K562 (cell line): Measurements from ENCODE around the gene CD151. TPM values are rescaled to one million over a fixed set of nuclear protein-coding genes. Genes with fewer than 3 reads are reported as not detected.

ENCODE experiments used
- CBX5 ChIP-seq: IDR thresholded peaks from 2 replicates; pipeline ENCODE4 v1.6.1; 2014; ENCODE audit warnings: low read depth, borderline replicate concordance
- CHCHD3 ChIP-seq: fragments of 250-450 bp; sonication (Bioruptor Pico); IDR thresholded peaks from 2 replicates; pipeline ENCODE4 v2.1.2; 2022; ENCODE audit warnings: mild to moderate bottlenecking
- CREM ChIP-seq: IDR thresholded peaks from 2 replicates; pipeline ENCODE4 v1.6.1; 2014; ENCODE audit warnings: antibody characterized with exemption, low read depth
- GTF2E2 ChIP-seq: fragments of 200-800 bp; sonication (Bioruptor generic); IDR thresholded peaks from 2 replicates; pipeline ENCODE4 v1.6.1; 2016; ENCODE audit warnings: missing genetic modification characterization, missing compliant biosample characterization
- HDAC1 ChIP-seq, 2 experiments: fragments of 450-650 bp; IDR thresholded peaks; 2 replicates each; pipeline ENCODE4 v1.6.1; 2016 to 2017; ENCODE audit warnings: inconsistent platforms in 1 of 2, mild to moderate bottlenecking in 1 of 2, moderate library complexity in 1 of 2
- HMG20A ChIP-seq: fragments of 450-650 bp; formaldehyde crosslinking; conservative IDR thresholded peaks from 2 replicates; pipeline ENCODE4 v1.4.0; 2020; ENCODE audit warnings: mild to moderate bottlenecking, mixed read lengths
- HNRNPL ChIP-seq: fragments of 200-400 bp; formaldehyde crosslinking; IDR thresholded peaks from 2 replicates; pipeline ENCODE4 v1.6.1; 2017; ENCODE audit warnings: low read depth, mild to moderate bottlenecking, low read length
- KAT7 ChIP-seq: sonication (generic); formaldehyde crosslinking; IDR thresholded peaks from 2 replicates; pipeline ENCODE4 v1.8.0; 2022; ENCODE audit warnings: missing genetic modification reagents, mild to moderate bottlenecking, borderline replicate concordance
- KDM4B ChIP-seq, 2 experiments: fragments of 450-650 bp in 1 of 2; sonication (generic) in 1 of 2; IDR thresholded peaks; 2 replicates each; pipeline ENCODE4 v1.6.1; 2016 to 2017; ENCODE audit warnings: borderline replicate concordance in 2 of 2, antibody characterized with exemption in 1 of 2, low read depth in 1 of 2, mild to moderate bottlenecking in 1 of 2
- L3MBTL2 ChIP-seq: fragments of 450-650 bp; IDR thresholded peaks from 2 replicates; pipeline ENCODE4 v1.6.1; 2016; ENCODE audit warnings: mild to moderate bottlenecking, moderate library complexity
- PHB2 ChIP-seq: fragments of 450-650 bp; IDR thresholded peaks from 2 replicates; pipeline ENCODE4 v1.6.1; 2017; ENCODE audit warnings: low read depth
- RFX7 ChIP-seq: fragments of 250-450 bp; sonication (Bioruptor Pico); IDR thresholded peaks from 2 replicates; pipeline ENCODE4 v1.5.1; 2021; ENCODE audit warnings: mild to moderate bottlenecking
- SIX5 ChIP-seq, 2 experiments: IDR thresholded peaks; 2 replicates each; pipeline ENCODE4 v1.6.1; 2011; ENCODE audit warnings: low read length in 2 of 2, borderline replicate concordance in 1 of 2, low read depth in 1 of 2, mild to moderate bottlenecking in 1 of 2, moderate library complexity in 1 of 2; ENCODE audit not compliant: insufficient read depth in 1 of 2
- STAG1 ChIP-seq: sonication (generic); formaldehyde crosslinking; IDR thresholded peaks from 2 replicates; pipeline ENCODE4 v1.5.0; 2020; ENCODE audit warnings: missing genetic modification reagents, borderline replicate concordance
- TAL1 ChIP-seq: fragments of 450-650 bp; IDR thresholded peaks from 2 replicates; pipeline ENCODE4 v1.6.1; 2016; ENCODE audit warnings: mild to moderate bottlenecking
- ZNF76 ChIP-seq: fragments of 250-450 bp; sonication (Bioruptor Pico); IDR thresholded peaks from 2 replicates; pipeline ENCODE4 v1.4.0; 2020; ENCODE audit warnings: mild to moderate bottlenecking, moderate library complexity, borderline replicate concordance
- ZNF778 ChIP-seq: fragments of 450-650 bp; formaldehyde crosslinking; IDR thresholded peaks from 2 replicates; pipeline ENCODE4 v1.4.0; 2020; ENCODE audit warnings: mild to moderate bottlenecking, moderate library complexity
- polyA plus RNA-seq, 8 experiments: library from polyadenylated mRNA; depleted of rRNA in 4 of 8; stranded (reverse) in 5 of 8; unstranded in 3 of 8; fragments of >200 nt; fragmentation: Nextera tagmentation in 2 of 8; fragmentation: Illumina TruSeq in 1 of 8; extraction: Ambion mirVana in 2 of 8; extraction: Trizol in 1 of 8; gene quantifications; 2 replicates each; pipeline versions ENCODE4 v1.2.1 to v1.2.3, GENCODE V29; 2011 to 2014; ENCODE audit warnings: inconsistent platforms in 1 of 8, missing spikeins in 1 of 8
- total RNA-seq, 7 experiments: library from RNA; depleted of rRNA in 6 of 7; stranded (reverse); fragments of >200 nt in 6 of 7; fragmentation: Illumina TruSeq in 2 of 7; extraction: Trizol in 2 of 7; gene quantifications; 2 replicates each; pipeline versions ENCODE4 v1.2.1 to v1.2.3, GENCODE V29; 2011 to 2021; ENCODE audit warnings: low replicate concordance in 1 of 7
- TF ChIP-seq, protein P1 (sequence below): sonication (generic); formaldehyde crosslinking; IDR thresholded peaks from 2 replicates; pipeline ENCODE4 v1.8.0; 2022; ENCODE audit warnings: missing genetic modification reagents, mild to moderate bottlenecking, borderline replicate concordance
- TF ChIP-seq, protein P2 (sequence below), 2 experiments: fragments of 250-450 bp in 1 of 2; fragments of 450-650 bp in 1 of 2; sonication (Bioruptor Pico) in 1 of 2; IDR thresholded peaks; 2 replicates each; pipeline versions ENCODE4 v1.6.1 to v1.8.0; 2016 to 2021; ENCODE audit warnings: mild to moderate bottlenecking in 2 of 2, moderate library complexity in 2 of 2, missing compliant biosample characterization in 1 of 2, missing genetic modification characterization in 1 of 2
- TF ChIP-seq, protein P3 (sequence below): fragments of 200-800 bp; sonication (Bioruptor generic); IDR thresholded peaks from 2 replicates; pipeline ENCODE4 v1.6.1; 2016; ENCODE audit warnings: missing genetic modification characterization, missing compliant biosample characterization

Gene CD151
- total and polyA plus RNA-seq, 9 of the 15 experiments (the other 6 are each of a cell fraction or from before 2014, with no cell fraction given) = 2.3 to 187 (median 140) TPM

DNA sequence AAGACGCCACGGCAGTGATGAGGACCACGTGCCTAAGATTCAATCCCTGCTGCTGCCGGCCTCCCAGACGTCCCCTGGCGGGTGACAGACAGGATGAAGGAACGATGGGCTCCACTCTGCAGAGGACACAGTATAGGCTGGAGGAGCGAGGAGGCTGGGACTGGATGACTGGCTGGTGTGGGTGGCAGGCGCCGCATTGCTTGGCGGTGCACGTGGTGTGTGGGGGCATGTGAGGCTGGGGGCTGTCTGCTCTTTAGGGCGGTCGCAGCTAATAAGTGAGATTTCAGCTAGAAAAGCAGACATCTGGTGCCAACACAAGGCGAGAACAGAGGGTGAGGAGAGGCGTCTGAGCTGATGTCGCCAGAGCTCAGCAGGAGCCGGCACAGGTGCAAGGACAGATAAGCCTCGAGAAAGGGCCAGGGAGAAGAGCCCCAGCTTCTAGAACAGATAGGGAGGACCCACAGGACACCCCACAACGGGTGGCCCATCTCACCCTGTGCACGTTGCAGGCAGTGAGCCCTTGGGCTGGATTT lies 43.1 kb downstream of the CD151 start (continued):
- TF ChIP-seq, protein P1, sequence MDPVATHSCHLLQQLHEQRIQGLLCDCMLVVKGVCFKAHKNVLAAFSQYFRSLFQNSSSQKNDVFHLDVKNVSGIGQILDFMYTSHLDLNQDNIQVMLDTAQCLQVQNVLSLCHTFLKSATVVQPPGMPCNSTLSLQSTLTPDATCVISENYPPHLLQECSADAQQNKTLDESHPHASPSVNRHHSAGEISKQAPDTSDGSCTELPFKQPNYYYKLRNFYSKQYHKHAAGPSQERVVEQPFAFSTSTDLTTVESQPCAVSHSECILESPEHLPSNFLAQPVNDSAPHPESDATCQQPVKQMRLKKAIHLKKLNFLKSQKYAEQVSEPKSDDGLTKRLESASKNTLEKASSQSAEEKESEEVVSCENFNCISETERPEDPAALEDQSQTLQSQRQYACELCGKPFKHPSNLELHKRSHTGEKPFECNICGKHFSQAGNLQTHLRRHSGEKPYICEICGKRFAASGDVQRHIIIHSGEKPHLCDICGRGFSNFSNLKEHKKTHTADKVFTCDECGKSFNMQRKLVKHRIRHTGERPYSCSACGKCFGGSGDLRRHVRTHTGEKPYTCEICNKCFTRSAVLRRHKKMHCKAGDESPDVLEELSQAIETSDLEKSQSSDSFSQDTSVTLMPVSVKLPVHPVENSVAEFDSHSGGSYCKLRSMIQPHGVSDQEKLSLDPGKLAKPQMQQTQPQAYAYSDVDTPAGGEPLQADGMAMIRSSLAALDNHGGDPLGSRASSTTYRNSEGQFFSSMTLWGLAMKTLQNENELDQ (CRISPR knock-in tag) = no peak
- TF ChIP-seq KDM4B (IDR thresholded peaks at IDR 0.05; ENCODE audit: borderline replicate concordance in 2 of 2, low read depth in 1 of 2) (no peak), HDAC1 (IDR thresholded peaks at IDR 0.05) (peak in 1 of 2 experiments; percentile 65; a peak in 2 of 4 replicates), ZNF76 (CRISPR knock-in tag) (no peak), ZNF778 (CRISPR knock-in tag) (no peak), KAT7 (0 out of 2 replicates have a peak, but pooled peaks have one; percentile 42), TAL1 (peak; percentile 95), HMG20A (CRISPR knock-in tag) (no peak), CHCHD3 (no peak), CBX5 (no peak), PHB2 (peak; percentile 83), L3MBTL2 (peak; percentile 87), HNRNPL (no peak), SIX5 (IDR thresholded peaks at IDR 0.05; ENCODE audit: borderline replicate concordance in 1 of 2, insufficient read depth in 1 of 2, low read depth in 1 of 2, low read length in 2 of 2) (no peak), CREM (peak; percentile 41), RFX7 (CRISPR knock-in tag) (no peak), GTF2E2 (tag) (no peak), STAG1 (CRISPR knock-in tag) (no peak)
- TF ChIP-seq, protein P2, sequence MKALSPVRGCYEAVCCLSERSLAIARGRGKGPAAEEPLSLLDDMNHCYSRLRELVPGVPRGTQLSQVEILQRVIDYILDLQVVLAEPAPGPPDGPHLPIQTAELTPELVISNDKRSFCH (CRISPR knock-in tag; IDR thresholded peaks at IDR 0.05) = no peak
- TF ChIP-seq, protein P2 (tag; IDR thresholded peaks at IDR 0.05) = no peak
- TF ChIP-seq, protein P3, sequence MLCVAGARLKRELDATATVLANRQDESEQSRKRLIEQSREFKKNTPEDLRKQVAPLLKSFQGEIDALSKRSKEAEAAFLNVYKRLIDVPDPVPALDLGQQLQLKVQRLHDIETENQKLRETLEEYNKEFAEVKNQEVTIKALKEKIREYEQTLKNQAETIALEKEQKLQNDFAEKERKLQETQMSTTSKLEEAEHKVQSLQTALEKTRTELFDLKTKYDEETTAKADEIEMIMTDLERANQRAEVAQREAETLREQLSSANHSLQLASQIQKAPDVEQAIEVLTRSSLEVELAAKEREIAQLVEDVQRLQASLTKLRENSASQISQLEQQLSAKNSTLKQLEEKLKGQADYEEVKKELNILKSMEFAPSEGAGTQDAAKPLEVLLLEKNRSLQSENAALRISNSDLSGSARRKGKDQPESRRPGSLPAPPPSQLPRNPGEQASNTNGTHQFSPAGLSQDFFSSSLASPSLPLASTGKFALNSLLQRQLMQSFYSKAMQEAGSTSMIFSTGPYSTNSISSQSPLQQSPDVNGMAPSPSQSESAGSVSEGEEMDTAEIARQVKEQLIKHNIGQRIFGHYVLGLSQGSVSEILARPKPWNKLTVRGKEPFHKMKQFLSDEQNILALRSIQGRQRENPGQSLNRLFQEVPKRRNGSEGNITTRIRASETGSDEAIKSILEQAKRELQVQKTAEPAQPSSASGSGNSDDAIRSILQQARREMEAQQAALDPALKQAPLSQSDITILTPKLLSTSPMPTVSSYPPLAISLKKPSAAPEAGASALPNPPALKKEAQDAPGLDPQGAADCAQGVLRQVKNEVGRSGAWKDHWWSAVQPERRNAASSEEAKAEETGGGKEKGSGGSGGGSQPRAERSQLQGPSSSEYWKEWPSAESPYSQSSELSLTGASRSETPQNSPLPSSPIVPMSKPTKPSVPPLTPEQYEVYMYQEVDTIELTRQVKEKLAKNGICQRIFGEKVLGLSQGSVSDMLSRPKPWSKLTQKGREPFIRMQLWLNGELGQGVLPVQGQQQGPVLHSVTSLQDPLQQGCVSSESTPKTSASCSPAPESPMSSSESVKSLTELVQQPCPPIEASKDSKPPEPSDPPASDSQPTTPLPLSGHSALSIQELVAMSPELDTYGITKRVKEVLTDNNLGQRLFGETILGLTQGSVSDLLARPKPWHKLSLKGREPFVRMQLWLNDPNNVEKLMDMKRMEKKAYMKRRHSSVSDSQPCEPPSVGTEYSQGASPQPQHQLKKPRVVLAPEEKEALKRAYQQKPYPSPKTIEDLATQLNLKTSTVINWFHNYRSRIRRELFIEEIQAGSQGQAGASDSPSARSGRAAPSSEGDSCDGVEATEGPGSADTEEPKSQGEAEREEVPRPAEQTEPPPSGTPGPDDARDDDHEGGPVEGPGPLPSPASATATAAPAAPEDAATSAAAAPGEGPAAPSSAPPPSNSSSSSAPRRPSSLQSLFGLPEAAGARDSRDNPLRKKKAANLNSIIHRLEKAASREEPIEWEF (CRISPR knock-in tag) = 0 out of 2 replicates have a peak, but pooled peaks have one; percentile 72
